Activated CD4-positive, CD25-positive, alpha-beta regulatory T cell treated with anti-CD3 and anti-CD28 coated beads, Interleukin-2, amount 50 U/mL, for 24 hours (primary cell): ENCODE results near the gene ZNF735.
"Not testable (repeated sequence)": the region's sequence is repeated elsewhere in the genome, so short reads cannot be mapped to it uniquely, and the experiment has no call there.

Source experiments
- ATAC-seq, 2 donors: fragments of 150-1000 bp; cut with Tn5 transposase; one replicate each; pipeline ENCODE4 v1.10.0; 2021; ENCODE audit warnings: mild to moderate bottlenecking in 1 of 2, moderate library complexity in 1 of 2

ZNF735 gene

DNA sequence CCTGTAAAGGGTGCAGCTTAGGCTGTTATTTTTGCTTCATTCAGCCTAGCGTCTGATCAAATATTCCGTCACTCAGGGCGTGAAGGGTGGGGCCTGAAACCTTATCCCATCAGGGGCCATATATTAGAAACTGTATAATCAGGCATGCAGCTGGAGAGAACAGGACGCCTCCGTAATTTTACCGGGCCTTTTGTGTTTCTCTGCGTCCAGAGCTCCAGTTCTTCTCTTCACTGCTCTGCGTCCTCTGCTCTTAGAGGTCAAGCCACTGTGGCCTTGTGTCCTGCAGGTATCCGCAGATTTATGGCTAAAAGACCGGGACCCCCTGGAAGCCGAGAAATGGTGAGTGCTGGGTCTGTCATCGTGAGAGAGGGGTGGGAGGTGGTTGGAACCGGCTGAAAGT, at the start of gene ZNF735:
ZNF735 (plus strand) TSS at position 301 of the 400 bp plus-strand sequence; CDS start at position 301, 0 bp downstream.
- no peak for ATAC-seq

- not testable (repeated sequence) for ATAC-seq
Measured at GRCh38 chr7:64170974-64171373, 36.0 kb upstream of the ZNF735 start.

DNA sequence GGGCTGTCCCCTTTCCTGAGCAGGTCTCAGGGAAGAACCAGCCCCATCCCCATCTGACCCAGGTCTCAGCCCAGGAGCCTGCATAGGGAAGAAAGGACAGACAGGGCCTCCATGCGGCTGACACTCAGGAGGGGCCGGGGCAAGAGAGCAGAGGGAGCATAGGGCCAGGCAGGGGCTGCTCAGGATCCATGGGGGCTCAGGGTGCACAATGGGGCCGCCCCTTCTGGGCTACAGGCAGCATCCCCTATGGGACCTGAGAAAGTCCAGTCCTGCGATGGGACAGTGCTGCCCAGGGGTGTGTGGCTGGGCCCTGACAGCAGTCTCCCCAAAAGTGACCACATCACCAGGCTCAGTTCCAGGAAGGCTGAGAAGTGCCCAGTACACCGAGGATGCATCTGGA, 32.7 kb upstream of the ZNF735 start:
- ATAC-seq: no peak

DNA sequence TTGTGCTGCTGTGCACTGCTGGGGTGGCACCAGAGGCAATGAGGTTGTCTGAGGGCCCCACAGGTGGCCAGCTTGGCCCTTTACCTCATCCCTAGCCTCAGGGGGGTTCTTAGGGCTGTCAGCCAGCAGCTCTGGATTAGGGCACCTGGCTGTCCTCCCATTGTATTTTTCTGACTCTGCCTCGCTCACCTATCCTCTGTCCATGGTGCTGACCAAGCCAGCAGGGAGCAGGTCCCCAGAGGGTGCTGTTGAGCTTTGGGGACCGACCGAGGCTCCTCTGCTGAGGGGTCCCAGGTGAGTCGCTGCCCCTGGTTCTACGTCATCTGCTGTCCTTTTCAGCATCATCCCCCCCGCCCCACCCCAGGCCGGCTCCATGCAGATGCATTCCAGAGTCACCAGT, 32.1 kb upstream of the ZNF735 start:
- ATAC-seq: no peak

- no peak for ATAC-seq
Measured at GRCh38 chr7:64180989-64181388, 26.0 kb upstream of the ZNF735 start.

- ATAC-seq: no peak
Measured at GRCh38 chr7:64181586-64181985, 25.4 kb upstream of the ZNF735 start.

- no peak for ATAC-seq
Measured at GRCh38 chr7:64182036-64182790, 24.8 kb upstream of the ZNF735 start.

DNA sequence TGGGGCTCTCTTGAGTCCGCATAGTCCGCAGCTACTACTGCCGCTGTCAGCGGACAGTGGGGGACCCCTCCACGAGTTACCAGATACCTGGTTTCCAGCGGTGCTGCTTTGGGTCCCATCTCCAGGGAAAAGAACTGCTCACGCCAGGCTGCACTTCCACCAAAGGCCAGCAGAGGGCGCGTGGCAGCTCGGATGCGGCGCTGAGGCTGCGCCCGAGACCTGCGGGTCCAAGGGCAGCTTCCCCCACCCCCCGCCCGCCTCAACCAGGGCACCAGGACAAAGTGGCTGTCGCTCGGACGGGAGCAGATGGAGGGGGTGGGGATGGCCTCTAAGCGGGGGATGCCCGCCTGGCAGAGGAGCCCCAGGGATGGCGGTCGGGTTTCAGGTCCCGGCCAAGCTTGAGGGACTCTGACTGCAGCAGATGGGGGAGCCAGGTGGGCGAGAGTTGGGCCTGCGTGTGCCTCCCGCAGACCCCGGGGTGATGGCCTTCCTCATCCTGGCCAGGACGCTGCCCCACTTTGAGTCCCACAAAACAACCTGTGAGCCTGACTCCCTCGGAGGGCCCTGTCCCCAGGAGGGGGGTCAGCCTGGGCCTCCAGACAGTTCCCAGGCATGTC, 23.8 kb upstream of the ZNF735 start:
- ATAC-seq: no peak

GRCh38 chr7:64183827-64184372, 23.1 kb upstream of the ZNF735 start:
- ATAC-seq: no peak

- no peak for ATAC-seq
Measured at GRCh38 chr7:64184376-64184775, 22.6 kb upstream of the ZNF735 start.

DNA sequence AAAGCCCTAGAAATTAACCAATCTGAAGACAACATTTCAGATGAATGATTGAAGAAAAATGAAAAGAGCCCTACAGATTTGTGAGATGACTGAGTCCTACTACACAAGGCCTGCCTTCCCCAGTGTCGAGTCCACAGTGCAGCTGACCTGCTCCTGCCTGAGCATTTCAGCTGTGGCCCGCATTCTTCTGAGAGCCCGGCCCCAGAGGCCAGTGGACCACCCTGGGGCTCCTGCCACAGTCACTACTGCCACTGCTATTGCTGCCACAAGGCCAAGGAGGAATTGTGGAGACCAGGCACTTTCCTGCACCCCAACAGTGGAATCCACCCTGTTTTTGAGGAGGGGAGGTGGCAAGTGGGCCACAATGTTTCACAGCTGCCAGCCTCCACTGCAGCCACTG, 19.6 kb upstream of the ZNF735 start:
- no peak for ATAC-seq

DNA sequence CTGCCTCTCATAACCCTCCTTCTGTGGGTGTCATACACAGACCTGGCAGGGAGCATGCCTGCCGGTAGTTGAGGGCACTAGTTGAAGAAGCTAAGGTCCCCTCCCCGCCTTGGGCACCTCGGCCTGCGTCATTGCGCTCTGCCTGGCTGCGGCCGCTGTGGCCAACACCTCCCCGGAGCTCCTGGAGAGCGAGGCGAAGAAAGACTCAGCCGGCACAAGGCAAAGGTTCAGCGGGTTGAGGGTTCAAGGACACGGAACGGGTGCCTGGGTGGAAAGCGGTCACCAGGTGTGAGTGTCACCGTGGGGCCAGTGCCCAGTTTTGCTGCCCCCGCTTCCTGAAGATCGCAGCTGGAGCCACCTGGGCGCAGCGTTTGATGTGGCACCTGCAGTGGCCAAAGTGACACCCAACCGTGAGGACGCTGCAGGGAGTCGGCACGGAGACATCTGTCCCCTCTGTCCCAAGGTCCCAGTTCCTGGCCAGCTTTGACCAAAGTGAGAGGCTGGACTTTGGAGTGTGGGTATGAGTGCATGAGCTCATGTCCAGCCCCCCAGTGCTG, 14.8 kb upstream of the ZNF735 start:
- ATAC-seq: no peak

GRCh38 chr7:64192775-64193174, 14.2 kb upstream of the ZNF735 start:
- ATAC-seq: no peak

GRCh38 chr7:64219710-64220298, 12.8 kb downstream of the ZNF735 start:
- not testable (repeated sequence) for ATAC-seq

- ATAC-seq: no peak
Measured at GRCh38 chr7:64223366-64223765, 16.4 kb downstream of the ZNF735 start.

- not testable (repeated sequence) for ATAC-seq
Measured at GRCh38 chr7:64228174-64228573, 21.2 kb downstream of the ZNF735 start, which contains the start of gene ZNF679. ZNF679 (plus strand) TSS chr7:64228474; CDS start chr7:64249118, 20,644 bp downstream.

- ATAC-seq: no peak
Measured at GRCh38 chr7:64266341-64266919, 59.4 kb downstream of the ZNF735 start.
